Activated T-helper 17 cell treated with anti-CD3 and anti-CD28 coated beads, Interleukin-2, amount 50 U/mL, for 72 hours (primary cell): ENCODE measurements around the gene PLA2G7. TPM values are rescaled to one million over a fixed set of nuclear protein-coding genes. Genes with fewer than 3 reads are reported as not detected.

Experiments
- ATAC-seq: fragments of 150-1000 bp; cut with Tn5 transposase; replicated peaks from 2 replicates; pipeline ENCODE4 v1.10.0; 2021; ENCODE audit warnings: mild to moderate bottlenecking, moderate library complexity
- H3K27ac Mint-ChIP-seq: one replicate; pipeline ENCODE4 v1.8.0; 2022; ENCODE audit warnings: mixed read lengths
- H3K27me3 Mint-ChIP-seq: one replicate; pipeline ENCODE4 v1.8.0; 2022; ENCODE audit warnings: mixed read lengths
- H3K36me3 Mint-ChIP-seq: one replicate; pipeline ENCODE4 v1.8.0; 2022; ENCODE audit warnings: low read depth, mild to moderate bottlenecking, mixed read lengths
- H3K4me1 Mint-ChIP-seq: one replicate; pipeline ENCODE4 v1.8.0; 2022; ENCODE audit warnings: mixed read lengths
- H3K4me3 Mint-ChIP-seq: one replicate; pipeline ENCODE4 v1.8.0; 2022; ENCODE audit warnings: mild to moderate bottlenecking, mixed read lengths
- H3K9me3 Mint-ChIP-seq: one replicate; pipeline ENCODE4 v1.8.0; 2022; ENCODE audit warnings: mixed read lengths
- total RNA-seq, 2 donors: library from RNA; stranded (reverse); gene quantifications; one replicate each; pipeline ENCODE4 v1.2.3, GENCODE V29; 2022

PLA2G7 gene
- total RNA-seq, 2 donors from 2014 or later, result not detected

DNA sequence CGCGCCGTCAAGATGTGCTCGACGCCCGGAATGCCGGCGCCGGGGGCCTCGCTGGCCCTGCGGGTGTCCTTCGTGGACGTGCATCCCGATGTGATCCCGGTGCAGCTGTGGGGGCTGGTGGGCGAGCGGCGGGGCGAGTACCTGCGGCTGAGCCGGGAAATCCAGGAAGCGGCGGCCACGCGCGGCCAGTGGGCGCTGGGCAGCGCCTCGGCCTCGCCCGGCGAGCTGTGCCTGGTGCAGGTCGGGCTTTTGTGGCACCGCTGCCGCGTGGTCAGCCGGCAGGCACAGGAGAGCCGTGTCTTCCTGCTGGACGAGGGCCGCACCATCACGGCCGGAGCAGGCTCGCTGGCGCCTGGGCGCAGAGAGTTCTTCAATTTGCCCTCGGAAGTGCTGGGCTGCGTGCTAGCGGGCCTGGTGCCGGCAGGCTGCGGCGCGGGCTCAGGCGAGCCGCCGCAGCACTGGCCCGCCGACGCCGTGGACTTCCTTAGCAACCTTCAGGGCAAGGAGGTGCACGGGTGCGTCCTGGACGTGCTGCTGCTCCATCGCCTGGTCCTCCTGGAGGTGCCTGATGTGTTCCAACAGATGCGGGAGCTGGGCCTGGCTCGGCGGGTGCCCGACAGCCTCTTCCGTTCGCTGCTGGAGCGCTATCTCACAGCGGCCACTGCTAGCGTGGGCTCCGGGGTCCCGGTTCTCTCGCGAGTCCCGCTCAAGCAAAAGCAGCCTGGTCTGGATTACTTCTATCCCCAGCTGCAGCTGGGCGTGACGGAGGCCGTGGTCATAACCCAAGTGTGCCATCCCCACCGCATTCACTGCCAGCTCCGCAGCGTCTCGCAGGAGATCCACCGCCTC is 46.8 kb downstream of the PLA2G7 start:
- Mint-ChIP-seq H3K36me3 (no peaks in the 10 kb centered on the region), H3K4me1 (no peaks in the 10 kb centered on the region), H3K9me3 (no peaks in the 10 kb centered on the region), H3K27ac (no peak overlapping the region), H3K27me3 (peaks cover 7% of the 10 kb centered on the region), H3K4me3 (no peak overlapping the region)
- no peak for ATAC-seq

DNA sequence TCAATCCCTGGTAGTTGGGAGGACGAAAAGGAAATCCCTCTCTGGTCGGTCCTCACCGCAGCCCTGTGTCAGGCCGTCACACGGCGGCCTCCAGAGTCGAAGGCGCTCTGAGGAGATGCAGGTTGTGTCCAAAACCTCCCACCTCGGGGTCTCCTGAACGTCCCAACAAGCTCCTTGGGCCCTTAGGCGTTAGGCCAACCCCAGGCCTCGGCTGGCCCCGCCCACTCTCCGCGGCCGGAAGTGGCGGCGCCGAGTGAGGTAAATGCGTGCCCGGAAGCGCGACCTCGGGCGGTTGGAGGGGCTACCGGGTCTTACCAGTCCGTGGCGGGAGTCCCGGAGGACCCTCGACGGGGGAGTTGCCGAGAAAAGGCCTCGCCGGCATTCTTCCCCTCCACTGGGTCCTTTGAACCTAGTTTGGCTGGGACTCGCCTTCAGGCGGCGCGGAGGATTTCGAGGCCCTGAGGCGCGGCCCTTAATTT is 47.5 kb downstream of the PLA2G7 start, which contains the start of gene TDRD6:
Gene TDRD6, plus strand, starts transcription at position 267 of the 479 bp plus-strand sequence. CDS start 244 bp downstream, outside the sequence.
- Mint-ChIP-seq H3K9me3 (no peaks in the 10 kb centered on the region), H3K4me1 (no peaks in the 10 kb centered on the region), H3K27me3 (peaks cover 7% of the 10 kb centered on the region), H3K27ac (no peak within 1 kb of the TSS), H3K36me3 (no peaks in the 10 kb centered on the region), H3K4me3 (no peak within 1 kb of the TSS)
- ATAC-seq, result no peak

DNA sequence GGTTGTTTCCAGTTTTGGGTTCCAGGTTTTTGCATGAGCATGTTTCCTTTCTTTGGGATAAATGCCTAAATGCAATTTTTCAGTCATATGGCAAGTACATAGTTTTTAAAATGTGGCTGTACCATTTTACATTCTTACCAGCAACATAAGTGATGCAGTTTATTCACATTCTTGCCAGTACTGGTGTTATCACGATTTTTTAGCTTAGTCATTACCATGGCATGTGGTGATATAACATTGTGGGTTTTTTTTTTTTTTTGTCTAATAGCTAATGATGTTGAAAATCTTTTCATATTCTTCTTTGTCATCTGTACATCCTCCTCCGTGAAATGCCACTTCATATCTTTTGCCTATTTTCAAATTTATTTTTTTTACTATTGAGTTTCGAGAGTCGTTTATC is 50.4 kb downstream of the PLA2G7 start:
- H3K4me1 Mint-ChIP-seq, result no peaks in the 10 kb centered on the region
- no peaks in the 10 kb centered on the region for H3K9me3 Mint-ChIP-seq
- no peak overlapping the region for H3K4me3 Mint-ChIP-seq
- no peak overlapping the region for H3K27ac Mint-ChIP-seq
- ATAC-seq, result no peak
- H3K36me3 Mint-ChIP-seq, result no peaks in the 10 kb centered on the region
- H3K27me3 Mint-ChIP-seq, result peaks cover 11% of the 10 kb centered on the region

- H3K27me3 Mint-ChIP-seq, result peaks cover 11% of the 10 kb centered on the region
- no peaks in the 10 kb centered on the region for H3K9me3 Mint-ChIP-seq
- no peaks in the 10 kb centered on the region for H3K4me1 Mint-ChIP-seq
- H3K4me3 Mint-ChIP-seq, result no peak overlapping the region
- ATAC-seq, result no peak
- no peaks in the 10 kb centered on the region for H3K36me3 Mint-ChIP-seq
- H3K27ac Mint-ChIP-seq, result no peak overlapping the region
Measured at GRCh38 chr6:46677314-46677654, 57.9 kb downstream of the PLA2G7 start.

- peaks cover 11% of the 10 kb centered on the region for H3K27me3 Mint-ChIP-seq
- H3K4me3 Mint-ChIP-seq, result no peak overlapping the region
- no peaks in the 10 kb centered on the region for H3K4me1 Mint-ChIP-seq
- ATAC-seq, result no peak
- H3K36me3 Mint-ChIP-seq, result no peaks in the 10 kb centered on the region
- no peaks in the 10 kb centered on the region for H3K9me3 Mint-ChIP-seq
- H3K27ac Mint-ChIP-seq, result no peak overlapping the region
Measured at GRCh38 chr6:46676604-46677313, 58.4 kb downstream of the PLA2G7 start.

GRCh38 chr6:46674410-46674809 is 60.8 kb downstream of the PLA2G7 start:
- H3K36me3 Mint-ChIP-seq, result no peaks in the 10 kb centered on the region
- no peak overlapping the region for H3K27ac Mint-ChIP-seq
- no peak overlapping the region for H3K4me3 Mint-ChIP-seq
- H3K4me1 Mint-ChIP-seq, result no peaks in the 10 kb centered on the region
- H3K9me3 Mint-ChIP-seq, result no peaks in the 10 kb centered on the region
- H3K27me3 Mint-ChIP-seq, result no peaks in the 10 kb centered on the region
- no peak for ATAC-seq

DNA sequence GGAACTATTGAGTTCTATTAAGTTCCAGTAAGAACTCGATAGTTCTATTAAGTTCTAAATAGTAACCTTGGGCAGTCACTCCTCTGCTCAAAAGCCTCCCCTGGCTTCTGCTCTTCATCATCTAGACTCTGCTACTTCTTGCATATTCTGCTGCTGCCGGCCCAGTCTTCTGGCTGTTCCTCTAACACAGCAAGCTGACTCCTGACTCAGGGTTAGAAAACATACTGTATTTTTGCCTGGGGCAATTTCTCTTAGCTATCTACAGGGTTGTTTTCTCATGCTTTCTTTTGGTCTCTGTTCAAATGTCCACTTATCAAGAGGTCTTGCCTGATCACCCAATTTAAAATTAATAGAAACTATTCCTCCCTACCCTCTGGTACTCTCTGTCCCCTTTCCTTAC is 67.8 kb downstream of the PLA2G7 start:
- no peak for ATAC-seq
- peaks cover 3% of the 10 kb centered on the region for H3K27me3 Mint-ChIP-seq
- H3K9me3 Mint-ChIP-seq, result no peaks in the 10 kb centered on the region
- H3K36me3 Mint-ChIP-seq, result no peaks in the 10 kb centered on the region
- no peak overlapping the region for H3K27ac Mint-ChIP-seq
- no peak overlapping the region for H3K4me3 Mint-ChIP-seq
- H3K4me1 Mint-ChIP-seq, result no peaks in the 10 kb centered on the region

- no peaks in the 10 kb centered on the region for H3K9me3 Mint-ChIP-seq
- no peak overlapping the region for H3K27ac Mint-ChIP-seq
- no peaks in the 10 kb centered on the region for H3K36me3 Mint-ChIP-seq
- H3K4me3 Mint-ChIP-seq, result no peak overlapping the region
- ATAC-seq, result no peak
- no peaks in the 10 kb centered on the region for H3K27me3 Mint-ChIP-seq
- H3K4me1 Mint-ChIP-seq, result no peaks in the 10 kb centered on the region
Measured at GRCh38 chr6:46661483-46661882, 73.7 kb downstream of the PLA2G7 start.

DNA sequence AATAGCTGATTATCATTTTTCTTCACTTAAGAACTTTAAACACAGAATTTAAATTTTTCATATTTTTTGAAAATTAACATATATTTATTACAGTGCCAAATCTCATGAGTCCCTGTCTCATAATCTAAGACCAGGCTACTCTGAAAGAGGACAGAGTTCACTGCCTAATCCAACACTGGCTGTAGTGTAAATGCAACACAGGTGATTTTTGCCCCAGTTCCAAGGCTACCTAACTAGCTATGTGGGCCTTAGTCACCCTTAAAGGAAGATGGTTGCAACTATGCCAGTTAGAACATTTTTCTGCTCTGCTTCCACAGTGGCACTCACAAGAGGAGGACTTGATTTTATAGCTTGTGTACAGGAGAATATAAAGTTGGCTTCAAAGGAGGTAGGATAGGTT is 77.5 kb downstream of the PLA2G7 start:
- ATAC-seq, result no peak
- Mint-ChIP-seq H3K4me3 (no peak overlapping the region), H3K4me1 (peaks cover 6% of the 10 kb centered on the region), H3K9me3 (no peaks in the 10 kb centered on the region), H3K27me3 (peaks cover 22% of the 10 kb centered on the region), H3K36me3 (no peaks in the 10 kb centered on the region), H3K27ac (no peak overlapping the region)

GRCh38 chr6:46655803-46656202 is 79.4 kb downstream of the PLA2G7 start:
- H3K9me3 Mint-ChIP-seq, result no peaks in the 10 kb centered on the region

More at GRCh38 chr6:46655803-46656202, 79.4 kb downstream of the PLA2G7 start:
- Mint-ChIP-seq H3K4me1 (peaks cover 10% of the 10 kb centered on the region), H3K27ac (no peak overlapping the region), H3K36me3 (no peaks in the 10 kb centered on the region), H3K27me3 (peaks cover 31% of the 10 kb centered on the region), H3K4me3 (no peak overlapping the region)
- no peak for ATAC-seq

Other genes with a start within 250 kb of the PLA2G7 start
- gene RCAN2, start 243.9 kb downstream of the PLA2G7 start, total RNA-seq, result 10 to 100 TPM in 1 of 2 donors, under 1 TPM in 1; 0.95 to 10.6 TPM
- gene CYP39A1, start 82.6 kb downstream of the PLA2G7 start, total RNA-seq, result not detected
- under 1 TPM in 1 of 2 donors, not detected in 1; 0.13 TPM for gene SLC25A27, start 82.4 kb downstream of the PLA2G7 start, total RNA-seq
- gene TDRD6, start 47.5 kb downstream of the PLA2G7 start, total RNA-seq, result not detected
- not detected for gene ANKRD66, start 11.6 kb upstream of the PLA2G7 start, total RNA-seq
- not detected for gene MEP1A, start 58.0 kb upstream of the PLA2G7 start, total RNA-seq
- gene ADGRF5, start 186.6 kb upstream of the PLA2G7 start, total RNA-seq, result not detected